HEK293T (cell line): Measurements from ENCODE around the gene PABPN1.

ENCODE experiments used
- CTCF ChIA-PET: fragments of 350-600 bp; formaldehyde crosslinking; extraction: SDS; loops from one replicate; lab custom pipeline; 2021; ENCODE audit warnings: antibody characterized with exemption, inconsistent platforms; lab: Yijun Ruan, JAX
- POLR2A ChIA-PET: fragments of 350-600 bp; formaldehyde crosslinking; extraction: SDS; loops from one replicate; lab custom pipeline; 2020; ENCODE audit warnings: antibody characterized with exemption, inconsistent platforms; lab: Yijun Ruan, JAX
- DNase-seq: peaks from one replicate; pipeline ENCODE4 v3.0.0; 2012; ENCODE audit warnings: mixed read lengths; ENCODE audit errors: extremely low spot score
- ARNT ChIP-seq: fragments of 450-650 bp; IDR thresholded peaks from 2 replicates; pipeline ENCODE4 v1.6.1; 2017; ENCODE audit warnings: mild to moderate bottlenecking
- BHLHE40 ChIP-seq: fragments of 450-650 bp; IDR thresholded peaks from 2 replicates; pipeline ENCODE4 v1.6.1; 2016; ENCODE audit warnings: mild to moderate bottlenecking, moderate library complexity, borderline replicate concordance
- CTBP1 ChIP-seq: fragments of 450-650 bp; IDR thresholded peaks from 2 replicates; pipeline ENCODE4 v1.6.1; 2016; ENCODE audit warnings: borderline replicate concordance
- ELF4 ChIP-seq: fragments of 450-650 bp; IDR thresholded peaks from 2 replicates; pipeline ENCODE4 v1.6.1; 2017; ENCODE audit warnings: antibody characterized with exemption
- FOXA1 ChIP-seq: fragments of 450-650 bp; IDR thresholded peaks from 2 replicates; pipeline ENCODE4 v1.6.1; 2016; ENCODE audit warnings: mild to moderate bottlenecking
- FOXK2 ChIP-seq: fragments of 450-650 bp; IDR thresholded peaks from 2 replicates; pipeline ENCODE4 v1.6.1; 2016; ENCODE audit warnings: mild to moderate bottlenecking
- FOXM1 ChIP-seq: fragments of 450-650 bp; IDR thresholded peaks from 2 replicates; pipeline ENCODE4 v1.6.1; 2017; ENCODE audit warnings: mild to moderate bottlenecking, borderline replicate concordance
- HDGF ChIP-seq: fragments of 450-650 bp; IDR thresholded peaks from 2 replicates; pipeline ENCODE4 v1.6.1; 2017; ENCODE audit warnings: antibody characterized with exemption, borderline replicate concordance
- L3MBTL2 ChIP-seq: fragments of 450-650 bp; conservative IDR thresholded peaks from 2 replicates; pipeline ENCODE4 v1.6.1; 2016; ENCODE audit warnings: mild to moderate bottlenecking
- LEF1 ChIP-seq: fragments of 450-650 bp; IDR thresholded peaks from 2 replicates; pipeline ENCODE4 v1.6.1; 2017; ENCODE audit warnings: mild to moderate bottlenecking, borderline replicate concordance
- NFRKB ChIP-seq: fragments of 450-650 bp; IDR thresholded peaks from 2 replicates; pipeline ENCODE4 v1.6.1; 2016; ENCODE audit warnings: mild to moderate bottlenecking, moderate library complexity
- SP1 ChIP-seq: fragments of 450-650 bp; IDR thresholded peaks from 2 replicates; pipeline ENCODE4 v1.6.1; 2017
- SUZ12 ChIP-seq: fragments of 450-650 bp; IDR thresholded peaks from 2 replicates; pipeline ENCODE4 v1.6.1; 2016; ENCODE audit warnings: mild to moderate bottlenecking
- TARDBP ChIP-seq: fragments of 450-650 bp; IDR thresholded peaks from 2 replicates; pipeline ENCODE4 v1.6.1; 2016
- ZNF384 ChIP-seq: fragments of 450-650 bp; IDR thresholded peaks from 2 replicates; pipeline ENCODE4 v1.6.1; 2016
- TF ChIP-seq, protein P1 (sequence below): fragments of 450-650 bp; IDR thresholded peaks from 2 replicates; pipeline ENCODE4 v1.6.1; 2016

PABPN1 gene

DNA sequence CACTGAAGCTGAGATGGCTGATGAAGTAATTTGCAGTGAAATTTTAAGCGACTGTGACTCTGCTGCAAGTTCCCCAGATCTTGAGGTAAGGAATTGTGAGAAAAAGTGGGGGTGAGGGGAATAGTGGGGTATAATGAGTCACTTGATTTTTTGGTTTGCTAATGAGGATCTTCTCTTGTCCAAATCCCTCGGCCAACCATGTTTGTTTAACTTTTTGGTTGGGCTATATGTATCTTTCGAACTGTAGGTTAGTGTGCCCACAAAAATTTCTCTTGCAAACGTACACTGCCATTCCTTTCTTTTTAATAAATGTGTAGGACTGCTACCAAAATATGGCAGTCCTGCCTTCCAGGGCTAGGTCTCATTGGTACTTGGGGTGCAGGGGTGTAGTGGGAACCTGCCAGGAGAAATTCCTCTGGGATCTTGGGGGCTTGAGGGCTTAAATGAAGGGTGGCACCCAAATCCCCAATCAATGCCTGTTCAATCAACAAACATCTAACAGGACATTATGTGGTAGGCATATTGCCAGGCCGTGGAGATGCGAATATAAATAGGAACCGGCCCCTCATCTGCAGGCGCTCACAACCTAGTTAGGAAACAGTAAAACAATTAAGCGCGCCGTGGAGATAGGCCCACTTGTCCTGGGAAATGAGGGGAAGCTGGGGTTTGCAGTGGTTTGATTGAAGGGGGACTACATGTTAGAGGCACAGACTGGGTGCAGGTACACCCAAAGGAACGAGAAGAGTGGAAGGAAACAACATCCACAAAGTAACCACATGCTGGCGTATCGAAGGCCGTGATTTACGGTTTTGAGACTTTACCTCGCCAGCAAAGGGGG is 1.3 kb upstream of the PABPN1 start:
- no peak for DNase-seq
- CTCF ChIA-PET = interaction anchor here (1.2 to 2.6 kb wide), 3 partner anchors 14 to 60 kb away, joined by 4 to 13 read pairs (median 8); partner anchors contain the start of gene BCL2L2
- TF ChIP-seq, protein P1, sequence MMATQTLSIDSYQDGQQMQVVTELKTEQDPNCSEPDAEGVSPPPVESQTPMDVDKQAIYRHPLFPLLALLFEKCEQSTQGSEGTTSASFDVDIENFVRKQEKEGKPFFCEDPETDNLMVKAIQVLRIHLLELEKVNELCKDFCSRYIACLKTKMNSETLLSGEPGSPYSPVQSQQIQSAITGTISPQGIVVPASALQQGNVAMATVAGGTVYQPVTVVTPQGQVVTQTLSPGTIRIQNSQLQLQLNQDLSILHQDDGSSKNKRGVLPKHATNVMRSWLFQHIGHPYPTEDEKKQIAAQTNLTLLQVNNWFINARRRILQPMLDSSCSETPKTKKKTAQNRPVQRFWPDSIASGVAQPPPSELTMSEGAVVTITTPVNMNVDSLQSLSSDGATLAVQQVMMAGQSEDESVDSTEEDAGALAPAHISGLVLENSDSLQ = peak; percentile 45; the same call in 1 of the 2 replicates
- no peak for TF ChIP-seq FOXM1
- TF ChIP-seq ARNT = no peak
- POLR2A ChIA-PET = interaction anchor here (0.8 to 8.9 kb wide), 16 partner anchors 8 to 794 kb away, joined by 3 to 256 read pairs (median 6); partner anchors contain the start of genes ACIN1, BCL2L2, C14orf119 and DCAF11

DNA sequence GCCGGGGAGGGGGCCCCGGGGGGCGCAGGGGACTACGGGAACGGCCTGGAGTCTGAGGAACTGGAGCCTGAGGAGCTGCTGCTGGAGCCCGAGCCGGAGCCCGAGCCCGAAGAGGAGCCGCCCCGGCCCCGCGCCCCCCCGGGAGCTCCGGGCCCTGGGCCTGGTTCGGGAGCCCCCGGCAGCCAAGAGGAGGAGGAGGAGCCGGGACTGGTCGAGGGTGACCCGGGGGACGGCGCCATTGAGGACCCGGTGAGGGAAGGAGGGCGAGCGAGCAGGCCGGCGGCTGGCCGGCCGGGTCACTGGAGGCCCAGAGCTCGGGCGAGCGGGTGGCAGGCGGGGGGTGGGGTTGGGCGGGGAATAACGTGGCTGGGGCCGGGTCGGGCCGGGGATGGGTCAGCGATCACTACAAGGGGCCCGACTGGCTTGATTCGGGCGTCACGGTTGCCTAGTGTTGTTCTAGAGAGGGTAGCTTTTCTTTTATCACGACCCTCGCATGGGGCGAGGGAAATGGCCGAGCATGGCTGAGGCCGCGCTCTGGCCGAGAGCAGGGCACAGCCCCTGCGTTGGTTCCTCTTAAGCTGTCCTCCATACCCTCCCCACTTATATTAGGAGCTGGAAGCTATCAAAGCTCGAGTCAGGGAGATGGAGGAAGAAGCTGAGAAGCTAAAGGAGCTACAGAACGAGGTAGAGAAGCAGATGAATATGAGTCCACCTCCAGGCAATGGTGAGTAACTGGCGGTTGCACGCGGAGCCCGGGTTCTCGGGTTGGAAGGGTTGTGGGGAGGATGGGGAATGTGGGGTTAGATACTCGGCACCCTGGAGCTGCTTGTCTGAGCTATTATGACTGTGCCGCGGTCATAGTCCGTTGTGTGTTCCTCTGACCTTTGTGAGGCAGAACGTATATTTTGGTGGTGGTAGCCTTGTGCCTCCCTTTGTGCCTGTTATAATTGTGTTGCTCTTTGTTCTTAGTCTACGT is 603 bp downstream of the PABPN1 start:
- ChIA-PET CTCF (interaction anchor here (0.6 to 2.6 kb wide), 7 partner anchors 16 to 217 kb away, joined by 3 to 13 read pairs (median 4); partner anchors contain the start of gene BCL2L2), POLR2A (interaction anchor here (0.7 to 8.9 kb wide), 31 partner anchors 10 to 867 kb away, joined by 3 to 256 read pairs (median 5); partner anchors contain the start of genes AP1G2, BCL2L2, CMTM5 and DCAF11)
- TF ChIP-seq ELF4 = no peak
- TF ChIP-seq BHLHE40 = no peak
- no peak for TF ChIP-seq NFRKB
- TF ChIP-seq, protein P1 = no peak
- no peak for TF ChIP-seq TARDBP
- TF ChIP-seq FOXK2 = no peak
- TF ChIP-seq LEF1 = no peak
- TF ChIP-seq HDGF = no peak
- no peak for TF ChIP-seq ARNT
- TF ChIP-seq SUZ12 = no peak
- TF ChIP-seq FOXM1 = no peak
- TF ChIP-seq SP1 = no peak
- TF ChIP-seq CTBP1 = no peak
- no peak for TF ChIP-seq FOXA1
- no peak for TF ChIP-seq ZNF384
- no peak for TF ChIP-seq L3MBTL2
- DNase-seq = peak; percentile 34

DNA sequence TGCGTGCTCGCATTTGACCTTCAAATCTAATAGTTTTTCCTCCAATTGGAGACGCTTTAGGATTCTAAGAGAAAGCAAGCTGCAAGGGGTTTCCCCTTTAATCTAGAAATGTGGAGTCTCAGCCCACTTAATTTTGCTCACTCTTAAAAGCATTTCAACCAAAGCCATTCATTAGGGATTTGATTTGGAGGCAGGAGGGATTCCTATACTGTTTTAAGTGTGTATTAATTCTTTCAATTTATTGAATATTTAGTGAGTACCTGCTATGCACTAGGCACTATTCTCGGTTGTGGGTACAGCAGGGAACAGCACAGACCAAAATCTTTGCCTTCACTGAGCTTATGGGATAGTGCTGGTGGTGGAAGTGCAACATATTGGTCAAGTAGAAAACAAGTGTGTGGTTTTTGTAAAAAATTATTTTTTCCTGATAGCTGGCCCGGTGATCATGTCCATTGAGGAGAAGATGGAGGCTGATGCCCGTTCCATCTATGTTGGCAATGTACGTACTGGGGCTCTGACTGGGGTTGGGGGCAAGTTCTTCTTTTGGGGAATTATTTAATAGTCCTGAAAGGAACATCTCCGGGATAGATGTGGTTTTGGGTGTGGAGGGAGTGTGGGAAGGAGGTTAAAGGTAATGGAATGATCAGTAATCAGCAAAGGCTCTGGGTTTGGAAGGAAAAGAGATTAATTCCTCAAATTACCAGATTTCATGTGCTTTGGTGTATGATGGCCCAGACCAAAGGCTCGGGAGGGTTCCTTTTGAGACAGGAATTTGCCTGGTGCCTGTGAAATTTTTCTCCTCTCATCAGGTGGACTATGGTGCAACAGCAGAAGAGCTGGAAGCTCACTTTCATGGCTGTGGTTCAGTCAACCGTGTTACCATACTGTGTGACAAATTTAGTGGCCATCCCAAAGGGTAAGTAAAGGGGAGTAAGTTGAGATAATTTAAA is 1.6 kb downstream of the PABPN1 start:
- CTCF ChIA-PET = interaction anchor here (0.6 to 2.6 kb wide), 6 partner anchors 16 to 216 kb away, joined by 3 to 13 read pairs (median 4); partner anchors contain the start of gene BCL2L2
- POLR2A ChIA-PET = interaction anchor here (0.7 to 8.9 kb wide), 18 partner anchors 11 to 792 kb away, joined by 3 to 256 read pairs (median 6); partner anchors contain the start of genes AP1G2, BCL2L2, CMTM5 and DCAF11

More for the DNA sequence above, 1.6 kb downstream of the PABPN1 start:
- DNase-seq = no peak
- TF ChIP-seq TARDBP (no peak), NFRKB (no peak), FOXM1 (no peak), FOXA1 (no peak), BHLHE40 (no peak), SP1 (no peak), SUZ12 (no peak), CTBP1 (no peak), LEF1 (no peak), ZNF384 (no peak), FOXK2 (no peak), HDGF (no peak), L3MBTL2 (no peak), ARNT (no peak)
- TF ChIP-seq, protein P1 = no peak
